ENCODE measurements around the gene EVC2. TPM values are rescaled to one million over a fixed set of nuclear protein-coding genes. Genes with fewer than 3 reads are reported as not detected.

EVC2 gene
- total and polyA plus RNA-seq, 10 of the 15 experiments (the other 5 are each of a cell fraction or from before 2014, with no cell fraction given), result 0.34 to 10.4 (median 5.6) TPM

DNA sequence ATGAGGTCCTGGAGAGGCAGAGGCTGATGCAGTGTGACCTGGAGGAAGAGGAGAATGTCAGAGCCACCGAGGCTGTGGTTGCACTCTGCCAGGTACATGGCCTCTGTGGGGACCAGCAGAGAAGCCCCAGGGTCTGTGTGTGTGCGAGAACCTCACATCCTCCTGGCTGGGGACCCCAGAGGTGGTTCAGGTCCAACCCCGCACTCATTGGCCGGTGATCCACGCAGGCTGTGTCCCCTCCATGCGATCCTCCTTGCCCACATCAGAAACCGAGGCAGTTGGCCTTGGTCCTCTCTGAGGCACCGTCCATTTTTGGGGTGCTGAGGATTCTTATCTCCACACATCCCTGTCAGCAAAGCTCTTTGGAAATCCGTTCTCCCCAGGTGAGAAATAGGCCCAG lies 47.9 kb upstream of the EVC2 start:
- intact Hi-C loops (cut with micrococcal nuclease; ENCODE audit: unreplicated experiment), result no loop called here
- H3K4me1 ChIP-seq (ENCODE audit: control insufficient read depth, insufficient read depth, low read length), result no peaks in the 10 kb centered on the region; the same call in 1 of the 2 replicates
- H3K27me3 ChIP-seq (replicated peaks in 1 of 2; ENCODE audit: control insufficient read depth in 2 of 2, insufficient read depth in 2 of 2, low read length in 1 of 2), result no peaks in the 10 kb centered on the region
- no peak overlapping the region for H3K4me2 ChIP-seq (ENCODE audit: control insufficient read depth, insufficient read depth)
- POLR2A ChIA-PET, result no interaction called here
- H2AFZ ChIP-seq (ENCODE audit: control insufficient read depth, low read depth, low read length), result no peak overlapping the region
- ATAC-seq (no peak), FAIRE-seq (no peak), DNase-seq (ENCODE audit: low read depth, low spot score) (no peak)
- H3K27ac ChIP-seq (ENCODE audit: control insufficient read depth, insufficient read depth), result no peak overlapping the region
- in situ Hi-C loops (cut with MboI), result no loop called here
- TF ChIP-seq NFYA (IDR thresholded peaks at IDR 0.05; ENCODE audit: borderline replicate concordance, low read depth, low read length) (no peak), ZNF384 (IDR thresholded peaks at IDR 0.05; ENCODE audit: borderline replicate concordance, low read depth, low read length) (no peak), WRNIP1 (IDR thresholded peaks at IDR 0.05; ENCODE audit: borderline replicate concordance, low read depth, low read length) (no peak), BACH1 (IDR thresholded peaks at IDR 0.05; ENCODE audit: borderline replicate concordance) (no peak), HCFC1 (IDR thresholded peaks at IDR 0.05; ENCODE audit: low read length) (no peak), CEBPB (IDR thresholded peaks at IDR 0.05; ENCODE audit: borderline replicate concordance in 1 of 2, low read depth in 2 of 2, low read length in 2 of 2) (no peak), MYC (IDR thresholded peaks at IDR 0.05; ENCODE audit: insufficient read depth, insufficient read length, insufficient replicate concordance, low read length, severe bottlenecking) (no peak), TBL1XR1 (IDR thresholded peaks at IDR 0.05; ENCODE audit: low read depth, low read length) (no peak)
- TF ChIP-seq, protein P1, sequence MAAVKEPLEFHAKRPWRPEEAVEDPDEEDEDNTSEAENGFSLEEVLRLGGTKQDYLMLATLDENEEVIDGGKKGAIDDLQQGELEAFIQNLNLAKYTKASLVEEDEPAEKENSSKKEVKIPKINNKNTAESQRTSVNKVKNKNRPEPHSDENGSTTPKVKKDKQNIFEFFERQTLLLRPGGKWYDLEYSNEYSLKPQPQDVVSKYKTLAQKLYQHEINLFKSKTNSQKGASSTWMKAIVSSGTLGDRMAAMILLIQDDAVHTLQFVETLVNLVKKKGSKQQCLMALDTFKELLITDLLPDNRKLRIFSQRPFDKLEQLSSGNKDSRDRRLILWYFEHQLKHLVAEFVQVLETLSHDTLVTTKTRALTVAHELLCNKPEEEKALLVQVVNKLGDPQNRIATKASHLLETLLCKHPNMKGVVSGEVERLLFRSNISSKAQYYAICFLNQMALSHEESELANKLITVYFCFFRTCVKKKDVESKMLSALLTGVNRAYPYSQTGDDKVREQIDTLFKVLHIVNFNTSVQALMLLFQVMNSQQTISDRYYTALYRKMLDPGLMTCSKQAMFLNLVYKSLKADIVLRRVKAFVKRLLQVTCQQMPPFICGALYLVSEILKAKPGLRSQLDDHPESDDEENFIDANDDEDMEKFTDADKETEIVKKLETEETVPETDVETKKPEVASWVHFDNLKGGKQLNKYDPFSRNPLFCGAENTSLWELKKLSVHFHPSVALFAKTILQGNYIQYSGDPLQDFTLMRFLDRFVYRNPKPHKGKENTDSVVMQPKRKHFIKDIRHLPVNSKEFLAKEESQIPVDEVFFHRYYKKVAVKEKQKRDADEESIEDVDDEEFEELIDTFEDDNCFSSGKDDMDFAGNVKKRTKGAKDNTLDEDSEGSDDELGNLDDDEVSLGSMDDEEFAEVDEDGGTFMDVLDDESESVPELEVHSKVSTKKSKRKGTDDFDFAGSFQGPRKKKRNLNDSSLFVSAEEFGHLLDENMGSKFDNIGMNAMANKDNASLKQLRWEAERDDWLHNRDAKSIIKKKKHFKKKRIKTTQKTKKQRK (IDR thresholded peaks at IDR 0.05; ENCODE audit: low read depth, low read length), result no peak
- TF ChIP-seq, protein P2, sequence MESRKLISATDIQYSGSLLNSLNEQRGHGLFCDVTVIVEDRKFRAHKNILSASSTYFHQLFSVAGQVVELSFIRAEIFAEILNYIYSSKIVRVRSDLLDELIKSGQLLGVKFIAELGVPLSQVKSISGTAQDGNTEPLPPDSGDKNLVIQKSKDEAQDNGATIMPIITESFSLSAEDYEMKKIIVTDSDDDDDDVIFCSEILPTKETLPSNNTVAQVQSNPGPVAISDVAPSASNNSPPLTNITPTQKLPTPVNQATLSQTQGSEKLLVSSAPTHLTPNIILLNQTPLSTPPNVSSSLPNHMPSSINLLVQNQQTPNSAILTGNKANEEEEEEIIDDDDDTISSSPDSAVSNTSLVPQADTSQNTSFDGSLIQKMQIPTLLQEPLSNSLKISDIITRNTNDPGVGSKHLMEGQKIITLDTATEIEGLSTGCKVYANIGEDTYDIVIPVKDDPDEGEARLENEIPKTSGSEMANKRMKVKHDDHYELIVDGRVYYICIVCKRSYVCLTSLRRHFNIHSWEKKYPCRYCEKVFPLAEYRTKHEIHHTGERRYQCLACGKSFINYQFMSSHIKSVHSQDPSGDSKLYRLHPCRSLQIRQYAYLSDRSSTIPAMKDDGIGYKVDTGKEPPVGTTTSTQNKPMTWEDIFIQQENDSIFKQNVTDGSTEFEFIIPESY (IDR thresholded peaks at IDR 0.05), result no peak
- TF ChIP-seq, protein P3, sequence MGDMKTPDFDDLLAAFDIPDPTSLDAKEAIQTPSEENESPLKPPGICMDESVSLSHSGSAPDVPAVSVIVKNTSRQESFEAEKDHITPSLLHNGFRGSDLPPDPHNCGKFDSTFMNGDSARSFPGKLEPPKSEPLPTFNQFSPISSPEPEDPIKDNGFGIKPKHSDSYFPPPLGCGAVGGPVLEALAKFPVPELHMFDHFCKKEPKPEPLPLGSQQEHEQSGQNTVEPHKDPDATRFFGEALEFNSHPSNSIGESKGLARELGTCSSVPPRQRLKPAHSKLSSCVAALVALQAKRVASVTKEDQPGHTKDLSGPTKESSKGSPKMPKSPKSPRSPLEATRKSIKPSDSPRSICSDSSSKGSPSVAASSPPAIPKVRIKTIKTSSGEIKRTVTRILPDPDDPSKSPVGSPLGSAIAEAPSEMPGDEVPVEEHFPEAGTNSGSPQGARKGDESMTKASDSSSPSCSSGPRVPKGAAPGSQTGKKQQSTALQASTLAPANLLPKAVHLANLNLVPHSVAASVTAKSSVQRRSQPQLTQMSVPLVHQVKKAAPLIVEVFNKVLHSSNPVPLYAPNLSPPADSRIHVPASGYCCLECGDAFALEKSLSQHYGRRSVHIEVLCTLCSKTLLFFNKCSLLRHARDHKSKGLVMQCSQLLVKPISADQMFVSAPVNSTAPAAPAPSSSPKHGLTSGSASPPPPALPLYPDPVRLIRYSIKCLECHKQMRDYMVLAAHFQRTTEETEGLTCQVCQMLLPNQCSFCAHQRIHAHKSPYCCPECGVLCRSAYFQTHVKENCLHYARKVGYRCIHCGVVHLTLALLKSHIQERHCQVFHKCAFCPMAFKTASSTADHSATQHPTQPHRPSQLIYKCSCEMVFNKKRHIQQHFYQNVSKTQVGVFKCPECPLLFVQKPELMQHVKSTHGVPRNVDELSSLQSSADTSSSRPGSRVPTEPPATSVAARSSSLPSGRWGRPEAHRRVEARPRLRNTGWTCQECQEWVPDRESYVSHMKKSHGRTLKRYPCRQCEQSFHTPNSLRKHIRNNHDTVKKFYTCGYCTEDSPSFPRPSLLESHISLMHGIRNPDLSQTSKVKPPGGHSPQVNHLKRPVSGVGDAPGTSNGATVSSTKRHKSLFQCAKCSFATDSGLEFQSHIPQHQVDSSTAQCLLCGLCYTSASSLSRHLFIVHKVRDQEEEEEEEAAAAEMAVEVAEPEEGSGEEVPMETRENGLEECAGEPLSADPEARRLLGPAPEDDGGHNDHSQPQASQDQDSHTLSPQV (IDR thresholded peaks at IDR 0.05), result no peak
- TF ChIP-seq, protein P4, sequence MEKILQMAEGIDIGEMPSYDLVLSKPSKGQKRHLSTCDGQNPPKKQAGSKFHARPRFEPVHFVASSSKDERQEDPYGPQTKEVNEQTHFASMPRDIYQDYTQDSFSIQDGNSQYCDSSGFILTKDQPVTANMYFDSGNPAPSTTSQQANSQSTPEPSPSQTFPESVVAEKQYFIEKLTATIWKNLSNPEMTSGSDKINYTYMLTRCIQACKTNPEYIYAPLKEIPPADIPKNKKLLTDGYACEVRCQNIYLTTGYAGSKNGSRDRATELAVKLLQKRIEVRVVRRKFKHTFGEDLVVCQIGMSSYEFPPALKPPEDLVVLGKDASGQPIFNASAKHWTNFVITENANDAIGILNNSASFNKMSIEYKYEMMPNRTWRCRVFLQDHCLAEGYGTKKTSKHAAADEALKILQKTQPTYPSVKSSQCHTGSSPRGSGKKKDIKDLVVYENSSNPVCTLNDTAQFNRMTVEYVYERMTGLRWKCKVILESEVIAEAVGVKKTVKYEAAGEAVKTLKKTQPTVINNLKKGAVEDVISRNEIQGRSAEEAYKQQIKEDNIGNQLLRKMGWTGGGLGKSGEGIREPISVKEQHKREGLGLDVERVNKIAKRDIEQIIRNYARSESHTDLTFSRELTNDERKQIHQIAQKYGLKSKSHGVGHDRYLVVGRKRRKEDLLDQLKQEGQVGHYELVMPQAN (conservative IDR thresholded peaks at IDR 0.05), result no peak
- H4K20me1 ChIP-seq (ENCODE audit: control insufficient read depth, insufficient read depth), result no peaks in the 10 kb centered on the region
- 24% methylated on average over 9 of the region's 9 CpGs for WGBS (ENCODE audit: insufficient coverage, insufficient replicate concordance, low lambda C conversion rate, missing lambda C conversion rate)
- no peaks in the 10 kb centered on the region for H3K79me2 ChIP-seq (ENCODE audit: control insufficient read depth, insufficient read depth, low read length)
- RAD21 ChIA-PET (ENCODE audit: unreplicated experiment), result no interaction called here
- SMC1A ChIA-PET (ENCODE audit: uncharacterized antibody, unreplicated experiment), result no interaction called here
- H3K4me3 ChIP-seq, result no peak overlapping the region
- H3K36me3 ChIP-seq (ENCODE audit: control insufficient read depth in 2 of 2, insufficient read depth in 2 of 2, low read length in 1 of 2), result peaks cover 0 to 2% of the 10 kb centered on the region in 2 experiments; a peak in 2 of 4 replicates
- no peak overlapping the region for H3K9ac ChIP-seq (ENCODE audit: control insufficient read depth, insufficient read depth, low read length)
- CTCF ChIA-PET, result no interaction called here
- BruUV-seq (replicated peaks), result no TSS peak
- no peaks in the 10 kb centered on the region; the same call in 2 of the 3 replicates for H3K9me3 ChIP-seq (replicated peaks; ENCODE audit: control insufficient read depth, insufficient read depth, low read length)

All from GM12878 (cell line).